ENCODE measurements around the gene ERBB4.

- TF ChIP-seq, protein P1, sequence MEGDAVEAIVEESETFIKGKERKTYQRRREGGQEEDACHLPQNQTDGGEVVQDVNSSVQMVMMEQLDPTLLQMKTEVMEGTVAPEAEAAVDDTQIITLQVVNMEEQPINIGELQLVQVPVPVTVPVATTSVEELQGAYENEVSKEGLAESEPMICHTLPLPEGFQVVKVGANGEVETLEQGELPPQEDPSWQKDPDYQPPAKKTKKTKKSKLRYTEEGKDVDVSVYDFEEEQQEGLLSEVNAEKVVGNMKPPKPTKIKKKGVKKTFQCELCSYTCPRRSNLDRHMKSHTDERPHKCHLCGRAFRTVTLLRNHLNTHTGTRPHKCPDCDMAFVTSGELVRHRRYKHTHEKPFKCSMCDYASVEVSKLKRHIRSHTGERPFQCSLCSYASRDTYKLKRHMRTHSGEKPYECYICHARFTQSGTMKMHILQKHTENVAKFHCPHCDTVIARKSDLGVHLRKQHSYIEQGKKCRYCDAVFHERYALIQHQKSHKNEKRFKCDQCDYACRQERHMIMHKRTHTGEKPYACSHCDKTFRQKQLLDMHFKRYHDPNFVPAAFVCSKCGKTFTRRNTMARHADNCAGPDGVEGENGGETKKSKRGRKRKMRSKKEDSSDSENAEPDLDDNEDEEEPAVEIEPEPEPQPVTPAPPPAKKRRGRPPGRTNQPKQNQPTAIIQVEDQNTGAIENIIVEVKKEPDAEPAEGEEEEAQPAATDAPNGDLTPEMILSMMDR (IDR thresholded peaks at IDR 0.05): no peak
- TF ChIP-seq POLR2AphosphoS5 (IDR thresholded peaks at IDR 0.05) (no peak), EP300 (IDR thresholded peaks at IDR 0.05) (no peak), POLR2A (IDR thresholded peaks at IDR 0.05) (no peak)
These were observed 790.3 kb downstream of the ERBB4 start for GRCh38 chr2:211748339-211748738.
